ENCODE results near the gene ELP1. TPM values are rescaled to one million over a fixed set of nuclear protein-coding genes. Genes with fewer than 3 reads are reported as not detected.
A peak's percentile ranks its signal among the peaks of the same experiment; 100 is the strongest.

ELP1 gene
- total RNA-seq, 4 donors from 2014 or later = 19.1 to 26.4 (median 22.9) TPM

DNA sequence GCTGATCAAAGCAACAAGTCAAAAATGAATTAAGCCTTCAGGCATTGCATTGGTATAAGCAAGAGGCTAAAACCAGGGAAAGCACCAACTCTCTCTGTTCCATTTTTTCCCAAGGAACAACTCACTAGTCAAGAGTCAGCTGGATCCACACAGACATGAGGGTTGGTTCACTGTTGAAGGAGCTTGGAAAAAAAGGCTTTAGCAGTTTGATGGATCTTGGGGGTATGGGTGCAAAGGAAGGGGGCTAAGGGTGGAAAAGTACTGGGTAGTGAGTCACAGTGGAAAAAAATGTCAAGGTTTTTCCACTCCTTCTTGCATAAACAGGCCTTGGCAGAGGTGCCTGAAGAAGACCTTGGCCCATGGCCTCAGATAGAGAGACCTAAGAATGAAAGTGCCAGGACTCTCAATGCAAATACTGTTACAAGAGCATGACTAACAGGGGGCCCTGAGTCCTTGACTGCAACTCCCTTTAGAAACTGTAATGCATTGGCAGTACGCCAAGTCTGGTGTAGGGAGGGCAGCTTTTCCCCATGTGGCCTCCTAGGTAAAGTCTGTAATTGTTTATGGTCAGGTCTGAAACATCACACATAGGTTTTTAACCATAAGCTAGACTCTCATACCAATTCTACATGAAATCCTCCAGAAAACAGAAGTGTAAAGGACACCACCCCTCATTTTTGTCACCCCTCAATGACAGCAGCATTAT is 48.1 kb downstream of the ELP1 start:
- Histone ChIP-seq H3K36me3 (peaks cover 0 to 37% (median 0%) of the 10 kb centered on the region in 3 donors), H3K4me3 (no peak overlapping the region), H3K9me3 (no peaks in the 10 kb centered on the region), H3K27me3 (no peaks in the 10 kb centered on the region), H3K4me1 (peaks cover 0 to 5% (median 0%) of the 10 kb centered on the region in 4 donors), H3K27ac (no peak overlapping the region)
- peak in 1 of 3 donors; percentile 68 for DNase-seq
- TF ChIP-seq POLR2A (IDR thresholded peaks at IDR 0.05) = no peak
- TF ChIP-seq, protein P1, sequence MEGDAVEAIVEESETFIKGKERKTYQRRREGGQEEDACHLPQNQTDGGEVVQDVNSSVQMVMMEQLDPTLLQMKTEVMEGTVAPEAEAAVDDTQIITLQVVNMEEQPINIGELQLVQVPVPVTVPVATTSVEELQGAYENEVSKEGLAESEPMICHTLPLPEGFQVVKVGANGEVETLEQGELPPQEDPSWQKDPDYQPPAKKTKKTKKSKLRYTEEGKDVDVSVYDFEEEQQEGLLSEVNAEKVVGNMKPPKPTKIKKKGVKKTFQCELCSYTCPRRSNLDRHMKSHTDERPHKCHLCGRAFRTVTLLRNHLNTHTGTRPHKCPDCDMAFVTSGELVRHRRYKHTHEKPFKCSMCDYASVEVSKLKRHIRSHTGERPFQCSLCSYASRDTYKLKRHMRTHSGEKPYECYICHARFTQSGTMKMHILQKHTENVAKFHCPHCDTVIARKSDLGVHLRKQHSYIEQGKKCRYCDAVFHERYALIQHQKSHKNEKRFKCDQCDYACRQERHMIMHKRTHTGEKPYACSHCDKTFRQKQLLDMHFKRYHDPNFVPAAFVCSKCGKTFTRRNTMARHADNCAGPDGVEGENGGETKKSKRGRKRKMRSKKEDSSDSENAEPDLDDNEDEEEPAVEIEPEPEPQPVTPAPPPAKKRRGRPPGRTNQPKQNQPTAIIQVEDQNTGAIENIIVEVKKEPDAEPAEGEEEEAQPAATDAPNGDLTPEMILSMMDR (IDR thresholded peaks at IDR 0.05) = no peak

DNA sequence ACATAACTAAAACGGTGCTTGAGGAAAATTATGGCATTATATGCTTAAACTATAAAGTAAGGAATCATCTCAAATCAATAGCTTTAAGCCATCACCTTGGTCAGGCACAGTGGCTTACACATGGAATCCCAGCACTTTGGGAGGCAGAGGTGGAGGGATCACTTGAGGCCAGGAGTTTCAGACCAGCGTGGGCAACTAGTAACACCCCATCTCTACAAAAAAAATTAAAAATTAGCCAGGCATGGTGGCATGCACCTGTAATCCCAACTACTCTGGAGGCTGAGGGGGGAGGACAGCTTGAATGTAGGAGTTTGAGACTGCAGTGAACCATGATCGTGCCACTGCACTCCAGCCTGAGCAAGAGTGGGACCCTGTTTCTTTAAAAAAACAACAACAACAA is 49.2 kb downstream of the ELP1 start:
- TF ChIP-seq, protein P1 (IDR thresholded peaks at IDR 0.05) = no peak
- no peak for TF ChIP-seq POLR2A (IDR thresholded peaks at IDR 0.05)
- H3K27ac ChIP-seq = no peak overlapping the region

DNA sequence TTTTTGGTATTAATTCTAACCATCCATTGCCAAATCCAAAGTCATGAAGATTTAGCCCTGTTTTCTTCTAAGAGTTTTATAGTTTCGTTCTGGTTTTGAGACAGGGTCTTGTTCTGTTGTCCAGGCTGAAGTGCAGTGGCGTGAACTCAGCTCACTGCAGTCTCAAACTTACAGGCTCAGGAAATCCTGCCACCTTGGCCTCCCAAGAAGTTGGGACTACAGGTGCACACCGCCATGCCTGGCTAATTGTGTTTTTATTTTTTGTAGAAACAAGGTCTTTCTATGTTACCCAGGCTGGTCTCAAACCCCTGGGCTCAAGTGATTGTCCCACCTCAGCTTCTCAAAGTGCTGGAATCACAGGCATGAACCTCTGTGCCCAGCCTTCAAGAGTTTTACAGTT is 50.8 kb downstream of the ELP1 start:
- TF ChIP-seq, protein P1 (IDR thresholded peaks at IDR 0.05) = no peak
- TF ChIP-seq POLR2A (IDR thresholded peaks at IDR 0.05) = no peak
- peaks cover 0 to 48% (median 0%) of the 10 kb centered on the region in 3 donors for H3K36me3 ChIP-seq

More for the DNA sequence above, 49.2 kb downstream of the ELP1 start:
- Histone ChIP-seq H3K4me3 (no peak overlapping the region), H3K4me1 (peaks cover 0 to 5% (median 0%) of the 10 kb centered on the region in 4 donors), H3K27me3 (no peaks in the 10 kb centered on the region), H3K9me3 (no peaks in the 10 kb centered on the region), H3K36me3 (peaks cover 0 to 38% (median 0%) of the 10 kb centered on the region in 3 donors)
- no peak for DNase-seq

DNA sequence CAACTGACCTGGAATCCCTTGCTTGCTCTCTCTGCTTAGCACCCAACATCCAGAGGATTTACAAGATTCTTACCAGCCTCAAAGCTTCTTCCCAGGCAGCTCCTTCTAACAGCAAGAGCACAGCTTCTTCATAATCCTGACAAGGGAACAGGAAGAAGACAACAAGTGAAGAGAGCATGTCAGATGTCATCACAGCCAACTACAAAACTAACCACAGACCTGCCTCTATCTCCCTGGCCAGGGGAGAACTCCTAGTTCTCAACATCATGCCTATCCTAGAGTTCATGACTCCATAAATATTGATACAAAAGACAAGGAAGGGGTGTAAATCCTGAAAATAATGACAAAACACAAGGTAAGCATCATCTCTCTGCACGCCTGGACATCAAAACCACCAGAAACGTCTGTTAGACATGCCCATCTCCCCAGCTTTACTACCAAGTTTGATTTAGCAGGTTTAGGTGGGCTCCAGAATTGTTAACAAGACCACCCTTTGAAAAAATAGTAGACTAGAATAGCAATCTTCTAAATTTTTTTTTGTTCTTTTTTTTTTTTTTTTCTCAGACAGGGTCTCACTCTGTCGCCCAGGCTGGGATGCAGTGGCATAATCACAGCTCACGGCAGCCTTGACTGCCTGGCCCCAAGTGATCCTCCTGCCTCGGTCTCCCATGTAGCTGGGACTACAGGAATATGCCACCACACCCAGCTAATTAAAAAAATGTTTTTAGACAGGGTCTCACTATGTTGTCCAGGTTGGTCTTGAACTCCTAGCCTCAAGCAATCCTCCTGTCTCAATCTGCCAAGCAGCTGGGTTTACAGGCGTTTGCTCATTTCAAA is 51.7 kb downstream of the ELP1 start:
- Histone ChIP-seq H3K9me3 (no peaks in the 10 kb centered on the region), H3K36me3 (peaks cover 0 to 56% (median 0%) of the 10 kb centered on the region in 3 donors), H3K4me3 (no peak overlapping the region), H3K27me3 (no peaks in the 10 kb centered on the region), H3K4me1 (peaks cover 0 to 5% (median 0%) of the 10 kb centered on the region in 4 donors), H3K27ac (no peak overlapping the region)
- DNase-seq = no peak
- TF ChIP-seq, protein P1 (IDR thresholded peaks at IDR 0.05) = no peak
- TF ChIP-seq POLR2A (IDR thresholded peaks at IDR 0.05) = no peak

More for the DNA sequence above, 50.8 kb downstream of the ELP1 start:
- Histone ChIP-seq H3K9me3 (no peaks in the 10 kb centered on the region), H3K4me3 (no peak overlapping the region), H3K27me3 (no peaks in the 10 kb centered on the region), H3K4me1 (peaks cover 0 to 5% (median 0%) of the 10 kb centered on the region in 4 donors), H3K27ac (no peak overlapping the region)
- no peak for DNase-seq

DNA sequence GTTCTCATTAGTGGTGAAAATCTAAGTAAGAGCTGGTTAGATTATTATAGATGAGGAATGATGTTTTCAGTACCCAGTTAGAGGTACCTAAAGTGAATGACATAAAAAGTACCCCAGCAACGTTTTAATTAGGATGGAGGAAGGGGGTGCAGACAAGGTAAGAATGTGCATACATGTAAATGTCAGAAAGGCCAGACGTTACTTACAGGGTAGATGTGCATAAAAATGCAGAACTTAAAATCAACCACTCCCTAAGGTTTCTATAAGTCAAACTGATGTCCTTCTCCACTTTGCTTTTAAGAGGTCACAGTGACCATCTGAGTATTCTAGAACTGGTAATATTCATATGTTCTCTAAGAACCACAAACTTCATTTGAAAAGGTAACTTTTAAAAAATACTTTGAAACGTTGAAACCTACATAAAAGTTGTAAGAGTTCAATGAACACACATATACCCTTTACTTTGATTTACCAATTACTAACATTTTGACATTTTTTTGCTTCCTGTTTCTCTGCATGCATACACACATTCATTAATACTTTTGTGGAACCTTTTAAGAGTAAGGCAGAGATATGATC is 53.1 kb downstream of the ELP1 start:
- no peak overlapping the region for H3K27ac ChIP-seq
- peaks cover 0 to 3% (median 0%) of the 10 kb centered on the region in 4 donors for H3K4me1 ChIP-seq
- H3K9me3 ChIP-seq = no peaks in the 10 kb centered on the region
- no peaks in the 10 kb centered on the region for H3K27me3 ChIP-seq
- no peak for DNase-seq
- no peak overlapping the region for H3K4me3 ChIP-seq
- TF ChIP-seq, protein P1 (IDR thresholded peaks at IDR 0.05) = no peak
- H3K36me3 ChIP-seq = peaks cover 0 to 59% (median 0%) of the 10 kb centered on the region in 3 donors
